Activated T-cell treated with anti-CD3 and anti-CD28 coated beads, Interleukin-2, amount 50 U/mL, for 72 hours (primary cell): ENCODE data around the gene FOXO1. TPM values are rescaled to one million over a fixed set of nuclear protein-coding genes. Genes with fewer than 3 reads are reported as not detected.

ENCODE experiments used
- ATAC-seq, 2 donors: fragments of 150-1000 bp; cut with Tn5 transposase; replicated peaks in 1 of 2; 2 replicates each; pipeline ENCODE4 v1.10.0; 2021; ENCODE audit warnings: moderate library complexity in 2 of 2, mild to moderate bottlenecking in 1 of 2
- DNase-seq, 2 donors: peaks; one replicate each; pipeline ENCODE4 v3.0.0; 2021 to 2022; ENCODE audit warnings: mixed read lengths in 1 of 2
- H3K27ac Mint-ChIP-seq: one replicate; pipeline ENCODE4 v1.8.0; 2022; ENCODE audit warnings: mild to moderate bottlenecking, moderate library complexity, mixed read lengths
- H3K27me3 Mint-ChIP-seq: one replicate; pipeline ENCODE4 v1.8.0; 2022; ENCODE audit warnings: low read depth, mixed read lengths
- H3K36me3 Mint-ChIP-seq, 2 donors: one replicate each; pipeline ENCODE4 v1.8.0; 2022; ENCODE audit warnings: mixed read lengths in 2 of 2, mild to moderate bottlenecking in 1 of 2; ENCODE audit not compliant: insufficient read depth in 2 of 2
- H3K4me1 Mint-ChIP-seq: one replicate; pipeline ENCODE4 v1.8.0; 2022; ENCODE audit warnings: low read depth, mixed read lengths
- H3K4me3 Mint-ChIP-seq, 2 donors: one replicate each; pipeline ENCODE4 v1.8.0; 2022; ENCODE audit warnings: mild to moderate bottlenecking in 2 of 2, mixed read lengths in 2 of 2, moderate library complexity in 2 of 2
- H3K9me3 Mint-ChIP-seq, 2 donors: one replicate each; pipeline ENCODE4 v1.8.0; 2022; ENCODE audit warnings: mixed read lengths in 2 of 2
- total RNA-seq, 2 donors: library from RNA; stranded (reverse); gene quantifications; one replicate each; pipeline ENCODE4 v1.2.3, GENCODE V29; 2022

Gene FOXO1
- total RNA-seq, 2 donors from 2014 or later = 47.0 to 56.9 TPM

DNA sequence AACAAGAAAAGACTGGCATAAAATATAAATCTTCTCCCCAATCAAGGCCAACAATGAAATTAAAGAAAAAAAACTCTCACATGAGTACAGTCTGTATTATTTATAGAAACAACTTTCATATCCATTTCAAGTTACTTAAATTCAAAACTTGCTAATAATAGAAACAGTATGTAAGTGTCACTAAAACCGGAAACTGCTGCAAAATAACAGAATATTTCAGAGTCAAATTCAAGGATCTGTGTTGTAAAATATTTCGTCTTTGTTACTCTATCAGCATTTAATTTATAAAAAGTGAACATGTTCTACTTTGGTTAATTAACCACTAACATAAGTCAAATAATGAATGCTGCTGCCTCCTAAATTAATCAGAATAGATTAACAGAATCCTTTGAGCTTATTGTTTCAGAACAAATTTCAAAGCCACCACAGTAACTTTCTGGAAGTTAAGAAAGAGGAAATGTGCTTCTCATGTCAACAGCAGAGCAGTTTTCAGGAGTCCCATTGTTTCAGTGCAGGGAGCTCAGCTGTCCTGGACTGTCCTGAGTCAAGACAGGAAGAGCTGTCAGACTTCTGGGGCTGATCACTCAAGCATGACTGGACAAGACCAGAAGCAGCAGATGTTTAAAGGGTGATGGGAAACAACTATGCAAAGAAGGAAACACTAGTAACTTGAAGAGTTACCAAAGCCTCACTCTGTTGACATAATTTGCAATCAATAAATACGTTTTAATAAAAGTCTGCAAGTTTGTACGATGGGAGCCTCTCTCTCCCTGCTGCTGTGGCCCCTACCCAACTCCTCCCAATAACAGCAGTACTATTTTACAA lies 76.9 kb downstream of the FOXO1 start:
- no peak for DNase-seq

GRCh38 chr13:40588101-40588500 lies 78.3 kb downstream of the FOXO1 start:
- Mint-ChIP-seq H3K9me3 (peaks cover 5 to 6% of the 10 kb centered on the region in 2 donors), H3K4me3 (no peak overlapping the region), H3K27ac (peak overlapping the region; percentile 45), H3K4me1 (peaks cover 100% of the 10 kb centered on the region), H3K36me3 (peaks cover 7 to 11% of the 10 kb centered on the region in 2 donors), H3K27me3 (no peaks in the 10 kb centered on the region)
- no peak for DNase-seq
- ATAC-seq = no peak

More for the DNA sequence above, 76.9 kb downstream of the FOXO1 start:
- Mint-ChIP-seq H3K36me3 (peaks cover 0 to 4% of the 10 kb centered on the region in 2 donors), H3K4me1 (peaks cover 99% of the 10 kb centered on the region), H3K27ac (peak overlapping the region; percentile 87), H3K9me3 (no peaks in the 10 kb centered on the region), H3K4me3 (peak overlapping the region; percentile 57), H3K27me3 (no peaks in the 10 kb centered on the region)
- ATAC-seq = peak; percentile 65 to 83

DNA sequence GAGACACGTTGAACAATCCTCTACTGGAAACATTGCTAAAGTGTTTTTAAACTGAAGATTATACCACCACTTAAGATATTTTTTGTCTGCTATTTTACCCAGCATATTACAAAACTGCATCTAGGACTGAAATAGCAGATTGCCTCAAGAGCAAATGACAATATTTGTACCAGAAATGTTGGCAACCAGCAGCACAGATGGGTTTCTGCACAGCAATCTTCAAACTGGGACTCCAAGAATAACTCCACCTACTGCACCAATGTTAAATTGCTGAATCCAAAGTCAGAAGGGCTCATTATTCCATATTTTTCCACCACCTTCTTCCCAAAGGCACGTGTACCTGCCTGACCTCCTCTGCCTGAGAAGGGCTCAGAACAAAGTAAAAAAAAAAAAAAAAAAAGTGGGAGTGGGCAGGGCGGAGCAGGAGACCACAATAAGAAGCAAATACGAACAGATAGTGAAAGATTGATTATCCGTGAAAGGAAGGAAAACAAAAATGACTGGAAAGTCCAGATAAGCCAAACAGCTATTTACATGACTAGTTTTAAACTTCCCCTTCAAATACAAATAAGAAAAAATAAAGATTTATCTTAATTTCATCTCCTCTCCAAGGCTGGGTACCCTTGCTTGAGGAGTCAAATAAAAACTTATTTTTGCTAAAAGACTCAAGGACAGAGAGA lies 79.4 kb downstream of the FOXO1 start:
- Mint-ChIP-seq H3K27ac (peak overlapping the region; percentile 67), H3K27me3 (no peaks in the 10 kb centered on the region), H3K4me3 (peak overlapping the region; percentile 7 to 60), H3K4me1 (peaks cover 99% of the 10 kb centered on the region), H3K9me3 (peaks cover 5 to 10% of the 10 kb centered on the region in 2 donors), H3K36me3 (peaks cover 8 to 15% of the 10 kb centered on the region in 2 donors)
- DNase-seq (no peak), ATAC-seq (no peak)

DNA sequence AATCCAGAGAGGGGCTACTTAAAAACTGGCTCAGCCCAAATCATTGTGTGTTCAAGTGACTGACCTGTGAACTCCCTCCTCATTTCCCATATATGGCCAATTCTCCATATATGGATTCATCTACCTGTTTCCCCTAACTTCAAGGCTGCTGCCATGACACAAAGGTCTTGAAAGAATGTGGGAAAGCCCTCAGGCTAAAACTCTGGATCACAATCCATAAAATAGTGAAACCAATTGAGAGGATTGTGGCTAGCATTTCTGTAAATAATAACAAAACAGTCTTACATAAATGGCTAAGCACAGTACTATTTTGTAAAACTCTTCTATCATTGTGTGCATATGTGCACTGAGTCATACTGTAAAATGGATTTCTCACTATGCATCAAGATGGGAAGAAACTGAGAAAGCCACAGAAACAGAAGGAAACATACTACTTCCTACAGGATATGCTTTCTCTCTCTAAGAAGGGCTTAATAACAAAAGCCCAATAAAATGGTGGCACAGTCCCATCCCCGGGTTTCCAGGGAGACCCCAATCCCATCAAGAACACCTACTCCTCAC lies 80.5 kb downstream of the FOXO1 start:
- Mint-ChIP-seq H3K4me3 (peak overlapping the region in 1 of 2 donors; percentile 60), H3K36me3 (peaks cover 8 to 15% of the 10 kb centered on the region in 2 donors), H3K27ac (peak overlapping the region; percentile 79), H3K9me3 (peaks cover 5 to 10% of the 10 kb centered on the region in 2 donors), H3K27me3 (no peaks in the 10 kb centered on the region), H3K4me1 (peaks cover 99% of the 10 kb centered on the region)
- DNase-seq = no peak
- peak; percentile 43 to 47 for ATAC-seq

- H3K27me3 Mint-ChIP-seq = no peaks in the 10 kb centered on the region
- DNase-seq (no peak), ATAC-seq (peak; percentile 43 to 47)
- peak overlapping the region; percentile 0 to 2 for H3K4me3 Mint-ChIP-seq
- no peak overlapping the region for H3K27ac Mint-ChIP-seq
- H3K4me1 Mint-ChIP-seq = peaks cover 99% of the 10 kb centered on the region
- H3K36me3 Mint-ChIP-seq = peaks cover 8 to 15% of the 10 kb centered on the region in 2 donors
- peaks cover 5 to 10% of the 10 kb centered on the region in 2 donors for H3K9me3 Mint-ChIP-seq
Measured at GRCh38 chr13:40583738-40584137, 82.7 kb downstream of the FOXO1 start.

GRCh38 chr13:40582531-40582930 lies 83.9 kb downstream of the FOXO1 start:
- Mint-ChIP-seq H3K27ac (no peak overlapping the region), H3K9me3 (peaks cover 5 to 10% of the 10 kb centered on the region in 2 donors), H3K27me3 (no peaks in the 10 kb centered on the region), H3K4me1 (peaks cover 99% of the 10 kb centered on the region), H3K4me3 (peak overlapping the region in 1 of 2 donors; percentile 12), H3K36me3 (peaks cover 8 to 14% of the 10 kb centered on the region in 2 donors)
- DNase-seq (no peak), ATAC-seq (no peak)

- DNase-seq (no peak), ATAC-seq (no peak)
- Mint-ChIP-seq H3K4me1 (peaks cover 99% of the 10 kb centered on the region), H3K9me3 (peaks cover 5 to 10% of the 10 kb centered on the region in 2 donors), H3K27ac (peak overlapping the region; percentile 49), H3K36me3 (peaks cover 8 to 14% of the 10 kb centered on the region in 2 donors), H3K27me3 (no peaks in the 10 kb centered on the region), H3K4me3 (peak overlapping the region; percentile 1 to 12)
Measured at GRCh38 chr13:40581277-40581579, 85.2 kb downstream of the FOXO1 start.

DNA sequence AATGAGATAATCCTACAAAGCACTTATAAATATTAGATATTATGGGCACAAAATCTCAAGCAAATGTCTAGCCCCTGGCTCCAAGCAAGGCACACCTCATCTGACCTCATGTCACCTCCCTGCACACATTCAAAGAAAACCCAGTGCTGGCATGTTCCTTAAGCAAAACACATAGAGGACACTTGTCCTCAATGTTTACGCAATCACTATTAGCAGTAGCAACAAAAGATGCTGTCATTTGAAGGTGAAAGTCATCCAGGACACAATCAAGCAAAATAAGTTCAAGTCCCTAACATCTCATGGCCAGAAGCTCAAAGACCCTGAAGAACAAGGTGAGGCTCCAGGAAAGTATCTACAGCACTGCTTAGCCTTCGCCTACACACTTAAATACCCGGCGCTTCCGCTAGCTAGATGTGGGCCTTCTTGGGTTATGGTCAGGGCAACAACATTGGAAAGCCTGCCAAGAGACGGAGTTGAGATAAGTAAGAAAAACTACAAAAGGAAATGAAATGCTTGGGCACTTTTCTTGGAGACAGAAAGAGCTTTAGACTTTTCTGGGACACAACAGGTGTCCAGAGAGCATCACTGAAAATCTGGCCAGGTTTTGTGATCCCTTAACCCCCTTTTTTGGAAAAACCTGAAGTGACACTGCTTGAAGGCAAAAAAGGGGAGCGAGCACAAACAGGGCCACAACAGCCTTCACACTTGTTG lies 85.7 kb downstream of the FOXO1 start:
- H3K27ac Mint-ChIP-seq = peak overlapping the region; percentile 49
- H3K36me3 Mint-ChIP-seq = peaks cover 8 to 14% of the 10 kb centered on the region in 2 donors
- no peak for DNase-seq
- H3K9me3 Mint-ChIP-seq = peaks cover 5 to 10% of the 10 kb centered on the region in 2 donors
- peaks cover 99% of the 10 kb centered on the region for H3K4me1 Mint-ChIP-seq
- peak overlapping the region in 1 of 2 donors; percentile 12 for H3K4me3 Mint-ChIP-seq
- no peak for ATAC-seq
- H3K27me3 Mint-ChIP-seq = no peaks in the 10 kb centered on the region

DNA sequence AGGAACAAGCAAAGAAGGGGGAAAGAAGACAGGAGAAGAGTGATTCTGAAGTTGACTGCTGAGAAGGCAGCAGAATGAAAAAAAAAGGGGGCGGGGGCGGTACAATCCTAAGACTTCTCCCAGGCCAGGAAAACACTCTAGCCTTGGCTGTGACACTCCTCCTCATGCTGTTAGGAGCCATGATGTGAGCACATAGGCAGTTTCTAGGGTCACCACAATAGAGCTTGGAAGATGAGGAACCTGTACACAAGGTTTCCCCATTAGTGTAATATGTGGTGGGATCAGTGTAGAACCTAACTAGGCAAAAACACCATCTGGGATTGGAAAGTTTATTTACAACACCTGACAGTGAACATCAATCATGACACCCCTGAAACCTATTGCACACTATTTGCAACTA lies 86.9 kb downstream of the FOXO1 start:
- Mint-ChIP-seq H3K27me3 (no peaks in the 10 kb centered on the region), H3K9me3 (peaks cover 5 to 10% of the 10 kb centered on the region in 2 donors), H3K4me3 (no peak overlapping the region), H3K27ac (no peak overlapping the region), H3K4me1 (peaks cover 99% of the 10 kb centered on the region), H3K36me3 (peaks cover 8 to 11% of the 10 kb centered on the region in 2 donors)
- ATAC-seq = no peak
- DNase-seq = no peak

- Mint-ChIP-seq H3K9me3 (peaks cover 0 to 4% of the 10 kb centered on the region in 2 donors), H3K4me3 (no peak overlapping the region), H3K27ac (no peak overlapping the region)
Measured at GRCh38 chr13:40578055-40578454, 88.4 kb downstream of the FOXO1 start.

GRCh38 chr13:40576369-40576768 lies 90.1 kb downstream of the FOXO1 start:
- no peaks in the 10 kb centered on the region for H3K27me3 Mint-ChIP-seq
- H3K27ac Mint-ChIP-seq = no peak overlapping the region
- no peaks in the 10 kb centered on the region for H3K36me3 Mint-ChIP-seq
- H3K4me3 Mint-ChIP-seq = peak overlapping the region in 1 of 2 donors; percentile 49
- H3K4me1 Mint-ChIP-seq = peaks cover 97% of the 10 kb centered on the region
- no peak for ATAC-seq
- no peak for DNase-seq
- no peaks in the 10 kb centered on the region for H3K9me3 Mint-ChIP-seq

More at GRCh38 chr13:40578055-40578454, 88.4 kb downstream of the FOXO1 start:
- Mint-ChIP-seq H3K36me3 (peaks cover 0 to 4% of the 10 kb centered on the region in 2 donors), H3K4me1 (peaks cover 99% of the 10 kb centered on the region), H3K27me3 (no peaks in the 10 kb centered on the region)
- DNase-seq (no peak), ATAC-seq (no peak)

DNA sequence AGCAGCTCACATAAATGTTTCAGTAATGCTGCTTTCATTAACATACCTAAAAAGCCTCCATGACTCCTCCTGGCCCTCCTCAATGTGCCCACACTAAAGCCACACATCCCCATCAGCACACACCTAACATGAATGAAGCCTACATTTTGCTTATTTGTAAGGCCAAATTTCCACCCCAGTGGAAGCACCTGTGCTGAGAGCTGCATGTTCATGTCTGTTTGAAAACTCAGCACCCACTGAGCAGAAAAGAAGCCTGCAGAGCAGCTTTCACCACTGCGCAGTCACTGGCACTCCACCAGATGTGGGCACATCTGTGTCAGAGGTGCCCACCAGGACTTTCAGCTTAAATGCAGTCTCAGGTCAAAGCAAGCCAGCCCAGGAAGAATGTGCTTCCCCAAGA lies 93.5 kb downstream of the FOXO1 start:
- Mint-ChIP-seq H3K27me3 (no peaks in the 10 kb centered on the region), H3K27ac (peak overlapping the region; percentile 5), H3K4me3 (no peak overlapping the region), H3K4me1 (peaks cover 93% of the 10 kb centered on the region), H3K9me3 (no peaks in the 10 kb centered on the region), H3K36me3 (no peaks in the 10 kb centered on the region)
- ATAC-seq (peak; percentile 18 to 32), DNase-seq (no peak)
